Motor neuron (in vitro differentiated cells): ENCODE results near the gene SHISAL2B. TPM values are rescaled to one million over a fixed set of nuclear protein-coding genes. Genes with fewer than 3 reads are reported as not detected.
A peak's percentile ranks its signal among the peaks of the same experiment; 100 is the strongest.
"Not testable (repeated sequence)": the region's sequence is repeated elsewhere in the genome, so short reads cannot be mapped to it uniquely, and the experiment has no call there.

Experiments
- ATAC-seq, 8 experiments: fragments of 200-7000 bp; cut with Tn5 transposase; replicated peaks in 6 of 8; 2 replicates each; pipeline ENCODE4 v1.8.0; 2021; ENCODE audit warnings: mild to moderate bottlenecking in 8 of 8, moderate library complexity in 8 of 8
- H3K27ac ChIP-seq, 2 donors: fragments of 250-450 bp; sonication (Bioruptor Pico); 2 replicates each; pipeline ENCODE4 v1.9.0; 2021; ENCODE audit warnings: antibody characterized with exemption in 2 of 2, mild to moderate bottlenecking in 2 of 2, moderate library complexity in 1 of 2
- H3K4me1 ChIP-seq, 2 donors: fragments of 250-450 bp; sonication (Bioruptor Pico); replicated peaks in 1 of 2; 2 replicates each; pipeline ENCODE4 v1.6.1; 2021; ENCODE audit warnings: antibody characterized with exemption in 2 of 2, mild to moderate bottlenecking in 2 of 2, moderate library complexity in 1 of 2
- H3K4me3 ChIP-seq, 5 donors: fragments of 250-450 bp; sonication (Bioruptor Pico); 2 replicates each; pipeline ENCODE4 v1.9.0; 2021; ENCODE audit warnings: antibody characterized with exemption in 5 of 5, mild to moderate bottlenecking in 5 of 5, moderate library complexity in 4 of 5
- WGBS, 10 experiments: fragments of 450-650 bp; shearing (Covaris generic); methylation state at CpG; one replicate each; pipeline ENCODE4 v1.0.0; 2022; 5-methylcytosine and 5-hydroxymethylcytosine counted together
- in situ Hi-C, 9 experiments: fragments of 400-800 bp; cut with MboI; loops; one replicate each; pipeline ENCODE4 v1.15.0; 2021; ENCODE audit warnings: low sequenced_read_pairs in 9 of 9, low pct_unique_long_range_greater_than_20kb in 2 of 9; ENCODE audit not compliant: unreplicated experiment in 9 of 9
- total RNA-seq, 8 experiments: library from RNA; unstranded; fragments of 300-600 nt; gene quantifications; 2 replicates each; pipeline versions ENCODE4 v1.2.3 to v1.2.4, GENCODE V29; 2022

SHISAL2B gene
- total RNA-seq, 8 experiments from 2014 or later: 0.22 to 0.99 (median 0.54) TPM; not detected in 3

- H3K4me3 ChIP-seq: no peak overlapping the region
- H3K4me1 ChIP-seq: no peaks in the 10 kb centered on the region
- no peak overlapping the region for H3K27ac ChIP-seq
- 22 to 100% (median 77%) methylated on average over 1 to 3 of the region's 3 CpGs; no CpG with 5 or more reads in 2 of the 10 experiments for WGBS, 10 experiments
- in situ Hi-C loops: no loop called here
- ATAC-seq: no peak
Observed at GRCh38 chr5:64671678-64672077, 18.6 kb upstream of the SHISAL2B start.

DNA sequence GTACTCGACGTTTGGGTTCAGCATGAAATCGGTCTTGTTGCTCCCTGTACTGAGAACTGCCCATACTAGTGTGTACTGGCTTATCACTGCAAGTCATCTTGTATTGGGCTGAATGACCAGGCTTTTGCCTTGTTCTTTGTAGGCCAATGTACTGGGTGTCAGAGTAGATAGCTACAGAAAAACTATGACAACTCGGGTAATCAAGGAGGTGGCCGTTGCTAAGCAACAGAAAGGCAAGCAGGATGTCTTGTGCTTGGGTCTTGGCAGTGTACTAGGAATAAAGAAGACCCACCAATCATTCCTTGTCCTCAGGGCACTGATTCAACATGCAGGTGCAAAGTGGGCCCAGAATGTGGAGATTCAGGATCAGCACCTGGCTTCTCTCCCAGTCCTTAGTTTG lies 11.9 kb upstream of the SHISAL2B start:
- no peak overlapping the region for H3K27ac ChIP-seq
- in situ Hi-C loops: no loop called here

GRCh38 chr5:64680289-64680688 lies 10.0 kb upstream of the SHISAL2B start:
- in situ Hi-C loops: no loop called here
- Histone ChIP-seq H3K27ac (no peak overlapping the region), H3K4me1 (peaks cover 0 to 5% of the 10 kb centered on the region in 2 donors), H3K4me3 (no peak overlapping the region)
- WGBS, 10 experiments: 56 to 100% (median 91%) methylated on average over 1 to 4 of the region's 4 CpGs; no CpG with 5 or more reads in 4 of the 10 experiments
- peak in 1 of 8 experiments; percentile 30 for ATAC-seq

More for the DNA sequence above, 11.9 kb upstream of the SHISAL2B start:
- peak in 5 of 8 experiments; percentile 40 to 94 (median 44) for ATAC-seq
- Histone ChIP-seq H3K4me3 (no peak overlapping the region), H3K4me1 (peaks cover 0 to 5% of the 10 kb centered on the region in 2 donors)
- 41 to 100% (median 69%) methylated on average over 1 to 5 of the region's 5 CpGs; no CpG with 5 or more reads in 1 of the 10 experiments for WGBS, 10 experiments

DNA sequence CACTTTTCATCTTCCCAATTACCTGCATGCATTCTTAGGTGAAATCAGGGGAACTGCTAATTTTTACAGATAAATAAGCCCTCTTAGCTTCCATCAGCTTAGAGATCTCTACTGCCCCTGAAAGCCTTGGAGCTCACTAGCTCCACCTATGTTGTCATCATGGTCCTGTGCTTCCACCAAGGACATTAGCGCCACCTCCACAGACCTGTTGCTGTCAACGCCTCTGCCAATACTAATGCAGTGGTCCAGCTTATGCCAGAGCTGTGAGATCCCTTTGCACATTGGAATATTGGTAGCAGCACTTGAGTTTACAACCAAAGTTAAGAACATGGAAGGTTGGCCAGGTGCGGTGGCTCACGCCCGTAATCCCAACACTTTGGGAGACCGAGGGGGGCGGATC lies 7.7 kb upstream of the SHISAL2B start:
- no peak for ATAC-seq
- in situ Hi-C loops: no loop called here
- Histone ChIP-seq H3K27ac (no peak overlapping the region), H3K4me3 (no peak overlapping the region), H3K4me1 (peaks cover 0 to 5% of the 10 kb centered on the region in 2 donors)
- WGBS, 10 experiments: 83 to 100% (median 93%) methylated on average over 1 to 7 of the region's 7 CpGs; no CpG with 5 or more reads in 5 of the 10 experiments

DNA sequence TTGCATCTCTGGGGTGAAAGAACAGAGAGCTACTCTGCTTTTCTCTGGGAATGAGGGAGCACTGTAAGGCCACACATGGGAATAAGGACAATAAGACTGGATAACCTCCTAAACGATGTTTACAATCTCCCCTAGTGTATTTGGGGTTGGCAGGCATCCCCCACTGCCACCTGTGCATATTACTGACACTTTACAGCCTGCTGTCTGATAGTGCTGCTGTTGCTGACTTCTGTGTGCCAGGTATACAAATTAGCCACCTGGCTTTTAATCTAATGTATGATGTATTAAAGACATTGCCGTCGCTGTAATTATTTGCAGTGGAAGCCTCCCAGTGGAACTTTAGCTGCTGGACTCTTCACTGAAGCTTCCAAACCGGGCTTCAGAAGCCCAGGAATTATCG lies 4.4 kb upstream of the SHISAL2B start:
- Histone ChIP-seq H3K27ac (no peak overlapping the region), H3K4me1 (no peaks in the 10 kb centered on the region), H3K4me3 (no peak overlapping the region)
- WGBS, 10 experiments: 17 to 100% (median 68%) methylated on average over 1 to 5 of the region's 5 CpGs; no CpG with 5 or more reads in 2 of the 10 experiments
- in situ Hi-C loops: no loop called here
- no peak for ATAC-seq

DNA sequence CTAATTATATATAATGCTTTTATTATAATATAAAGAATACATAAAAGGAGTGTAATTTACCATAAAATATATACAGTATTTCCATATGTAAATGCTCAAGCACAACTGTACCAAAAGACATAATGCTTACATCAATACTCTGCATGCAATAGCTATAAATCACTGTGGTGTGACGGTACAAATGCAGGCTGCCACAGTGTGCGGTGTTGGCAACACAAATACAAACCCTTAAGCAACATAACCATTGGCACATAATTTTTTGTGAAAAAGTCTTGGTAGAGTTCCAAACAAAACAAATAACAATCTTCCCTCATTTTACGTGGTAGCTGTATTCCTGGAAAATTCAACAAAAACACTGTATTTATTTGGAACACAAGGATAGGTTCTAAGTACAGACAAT lies 1.9 kb upstream of the SHISAL2B start:
- H3K4me1 ChIP-seq: no peaks in the 10 kb centered on the region
- no peak overlapping the region for H3K27ac ChIP-seq
- whole genome bisulfite sequencing, 10 experiments: 0 to 100% (median 61%) methylated on average over 2 to 3 of the region's 3 CpGs; no CpG with 5 or more reads in 2 of the 10 experiments
- ATAC-seq: no peak
- H3K4me3 ChIP-seq: no peak overlapping the region
- in situ Hi-C loops: no loop called here

GRCh38 chr5:64688965-64689364 lies 1.3 kb upstream of the SHISAL2B start:
- no peak overlapping the region for H3K4me3 ChIP-seq
- in situ Hi-C loops: no loop called here
- WGBS, 10 experiments: 68 to 100% (median 82%) methylated on average over 1 to 3 of the region's 3 CpGs; no CpG with 5 or more reads in 2 of the 10 experiments
- ATAC-seq: no peak
- no peaks in the 10 kb centered on the region for H3K4me1 ChIP-seq
- no peak overlapping the region for H3K27ac ChIP-seq

GRCh38 chr5:64690104-64690416 lies 243 bp upstream of the SHISAL2B start:
- Histone ChIP-seq H3K4me3 (peak overlapping the region; percentile 29 to 39 (median 29)), H3K27ac (no peak overlapping the region), H3K4me1 (no peaks in the 10 kb centered on the region)
- in situ Hi-C loops: no loop called here
- ATAC-seq: peak in 2 of 8 experiments; percentile 7 to 10
- 0 to 20% (median 4%) methylated on average over 1 to 8 of the region's 9 CpGs; no CpG with 5 or more reads in 4 of the 10 experiments for WGBS, 10 experiments

DNA sequence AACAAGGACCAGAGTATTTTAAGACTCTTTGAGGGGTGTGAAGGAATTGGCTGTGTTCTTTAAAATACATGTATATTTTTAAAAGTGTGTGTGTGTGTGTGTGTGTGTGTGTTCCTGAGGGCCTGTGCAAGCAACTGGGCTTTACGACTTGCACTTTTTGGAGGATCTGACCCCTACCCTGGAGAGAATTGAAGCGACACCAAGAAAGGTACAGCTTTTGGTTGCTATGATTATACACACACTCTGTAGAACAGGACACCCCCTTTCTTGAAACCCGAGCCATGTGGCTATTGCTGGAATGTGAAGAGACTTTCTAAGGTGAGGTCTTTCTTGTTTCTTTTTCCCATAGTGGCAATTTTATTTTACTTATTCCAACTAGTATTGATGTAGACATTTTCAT lies 988 bp downstream of the SHISAL2B start:
- 0 to 83% (median 60%) methylated on average over 1 to 3 of the region's 3 CpGs; no CpG with 5 or more reads in 3 of the 10 experiments for WGBS, 10 experiments
- no peaks in the 10 kb centered on the region for H3K4me1 ChIP-seq
- in situ Hi-C loops: no loop called here
- no peak overlapping the region for H3K27ac ChIP-seq
- no peak overlapping the region for H3K4me3 ChIP-seq
- ATAC-seq: no peak

- WGBS, 10 experiments: 20 to 86% (median 66%) methylated on average over 1 to 2 of the region's 2 CpGs; no CpG with 5 or more reads in 4 of the 10 experiments
Observed at GRCh38 chr5:64693636-64694035, 3.3 kb downstream of the SHISAL2B start.

GRCh38 chr5:64696414-64696813 lies 6.1 kb downstream of the SHISAL2B start:
- in situ Hi-C loops, ATAC-seq: not testable (repeated sequence)
- 21 to 100% (median 95%) methylated on average over 1 to 7 of the region's 7 CpGs for WGBS, 10 experiments

More at GRCh38 chr5:64693636-64694035, 3.3 kb downstream of the SHISAL2B start:
- ATAC-seq: no peak
- Histone ChIP-seq H3K27ac (no peak overlapping the region), H3K4me3 (no peak overlapping the region), H3K4me1 (no peaks in the 10 kb centered on the region)
- in situ Hi-C loops: no loop called here

GRCh38 chr5:64700765-64701164 lies 10.5 kb downstream of the SHISAL2B start:
- ATAC-seq: no peak
- no peaks in the 10 kb centered on the region for H3K4me1 ChIP-seq
- 40 to 100% (median 89%) methylated on average over 1 to 3 of the region's 4 CpGs; no CpG with 5 or more reads in 5 of the 10 experiments for WGBS, 10 experiments
- no peak overlapping the region for H3K27ac ChIP-seq
- in situ Hi-C loops: no loop called here
- no peak overlapping the region for H3K4me3 ChIP-seq

More at GRCh38 chr5:64696414-64696813, 6.1 kb downstream of the SHISAL2B start:
- H3K4me3 ChIP-seq, H3K4me1 ChIP-seq, H3K27ac ChIP-seq: not testable (repeated sequence)

GRCh38 chr5:64706074-64706473 lies 15.8 kb downstream of the SHISAL2B start:
- H3K27ac ChIP-seq, H3K4me3 ChIP-seq, H3K4me1 ChIP-seq, in situ Hi-C loops: not testable (repeated sequence)
- WGBS, 10 experiments: 14 to 86% (median 41%) methylated on average over 1 to 2 of the region's 2 CpGs; no CpG with 5 or more reads in 6 of the 10 experiments
- ATAC-seq: peak in 2 of 8 experiments; percentile 28 to 32

- no peak for ATAC-seq
- H3K4me1 ChIP-seq: peaks cover 0 to 3% of the 10 kb centered on the region in 2 donors
- H3K4me3 ChIP-seq: no peak overlapping the region
- H3K27ac ChIP-seq: no peak overlapping the region
- in situ Hi-C loops: no loop called here
- WGBS, 10 experiments: 61 to 100% (median 94%) methylated on average over 2 of the region's 2 CpGs; no CpG with 5 or more reads in 5 of the 10 experiments
Observed at GRCh38 chr5:64707191-64707590, 16.9 kb downstream of the SHISAL2B start.
